ENCODE results near the gene ADGRV1. TPM values are rescaled to one million over a fixed set of nuclear protein-coding genes. Genes with fewer than 3 reads are reported as not detected.

ADGRV1 gene
- total RNA-seq, 1 donor from 2014 or later: 18.2 TPM

GRCh38 chr5:91092859-91093783, 534.5 kb downstream of the ADGRV1 start:
- Mint-ChIP-seq H3K9me3 (ENCODE audit: unreplicated experiment) (no peaks in the 10 kb centered on the region), H3K4me1 (ENCODE audit: low read depth, unreplicated experiment) (peaks cover 3% of the 10 kb centered on the region), H3K36me3 (ENCODE audit: unreplicated experiment) (no peaks in the 10 kb centered on the region), H3K4me3 (ENCODE audit: unreplicated experiment) (no peak overlapping the region), H3K27me3 (ENCODE audit: unreplicated experiment) (no peaks in the 10 kb centered on the region), H3K27ac (ENCODE audit: unreplicated experiment) (no peak overlapping the region)
- TF ChIP-seq, protein P1, sequence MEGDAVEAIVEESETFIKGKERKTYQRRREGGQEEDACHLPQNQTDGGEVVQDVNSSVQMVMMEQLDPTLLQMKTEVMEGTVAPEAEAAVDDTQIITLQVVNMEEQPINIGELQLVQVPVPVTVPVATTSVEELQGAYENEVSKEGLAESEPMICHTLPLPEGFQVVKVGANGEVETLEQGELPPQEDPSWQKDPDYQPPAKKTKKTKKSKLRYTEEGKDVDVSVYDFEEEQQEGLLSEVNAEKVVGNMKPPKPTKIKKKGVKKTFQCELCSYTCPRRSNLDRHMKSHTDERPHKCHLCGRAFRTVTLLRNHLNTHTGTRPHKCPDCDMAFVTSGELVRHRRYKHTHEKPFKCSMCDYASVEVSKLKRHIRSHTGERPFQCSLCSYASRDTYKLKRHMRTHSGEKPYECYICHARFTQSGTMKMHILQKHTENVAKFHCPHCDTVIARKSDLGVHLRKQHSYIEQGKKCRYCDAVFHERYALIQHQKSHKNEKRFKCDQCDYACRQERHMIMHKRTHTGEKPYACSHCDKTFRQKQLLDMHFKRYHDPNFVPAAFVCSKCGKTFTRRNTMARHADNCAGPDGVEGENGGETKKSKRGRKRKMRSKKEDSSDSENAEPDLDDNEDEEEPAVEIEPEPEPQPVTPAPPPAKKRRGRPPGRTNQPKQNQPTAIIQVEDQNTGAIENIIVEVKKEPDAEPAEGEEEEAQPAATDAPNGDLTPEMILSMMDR (IDR thresholded peaks at IDR 0.05; ENCODE audit: partially characterized antibody, unreplicated experiment): no peak
- no peak for DNase-seq

DNA sequence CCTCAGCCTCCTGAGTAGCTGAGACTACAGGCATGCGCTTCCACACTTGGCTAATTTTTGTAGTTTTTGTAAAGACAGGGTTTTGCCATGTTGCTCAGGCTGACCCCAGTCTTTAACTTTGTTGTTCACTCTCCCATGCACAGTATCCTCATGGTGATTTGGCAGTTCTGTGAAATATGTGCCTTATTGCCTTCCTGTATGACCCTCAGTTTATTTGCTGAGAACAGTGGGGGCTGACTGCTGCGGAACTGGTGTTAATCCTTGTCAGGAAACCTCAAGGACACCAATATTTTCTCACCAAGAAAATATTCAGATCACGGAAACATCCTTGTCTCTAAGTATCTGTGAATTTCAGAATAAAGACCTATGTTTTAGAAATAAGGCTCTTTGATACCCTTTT, 536.7 kb downstream of the ADGRV1 start:
- no peaks in the 10 kb centered on the region for H3K36me3 Mint-ChIP-seq (ENCODE audit: unreplicated experiment)
- no peak for DNase-seq
- H3K4me1 Mint-ChIP-seq (ENCODE audit: low read depth, unreplicated experiment): peaks cover 3% of the 10 kb centered on the region
- no peak overlapping the region for H3K4me3 Mint-ChIP-seq (ENCODE audit: unreplicated experiment)
- TF ChIP-seq, protein P1 (IDR thresholded peaks at IDR 0.05; ENCODE audit: partially characterized antibody, unreplicated experiment): no peak
- H3K27me3 Mint-ChIP-seq (ENCODE audit: unreplicated experiment): no peaks in the 10 kb centered on the region
- H3K27ac Mint-ChIP-seq (ENCODE audit: unreplicated experiment): no peak overlapping the region
- H3K9me3 Mint-ChIP-seq (ENCODE audit: unreplicated experiment): no peaks in the 10 kb centered on the region

GRCh38 chr5:91095786-91096385, 537.3 kb downstream of the ADGRV1 start:
- Mint-ChIP-seq H3K9me3 (ENCODE audit: unreplicated experiment) (no peaks in the 10 kb centered on the region), H3K4me3 (ENCODE audit: unreplicated experiment) (no peak overlapping the region), H3K36me3 (ENCODE audit: unreplicated experiment) (no peaks in the 10 kb centered on the region), H3K27me3 (ENCODE audit: unreplicated experiment) (no peaks in the 10 kb centered on the region), H3K27ac (ENCODE audit: unreplicated experiment) (no peak overlapping the region), H3K4me1 (ENCODE audit: low read depth, unreplicated experiment) (peaks cover 3% of the 10 kb centered on the region)
- TF ChIP-seq, protein P1 (IDR thresholded peaks at IDR 0.05; ENCODE audit: partially characterized antibody, unreplicated experiment): no peak
- DNase-seq: no peak

GRCh38 chr5:91098541-91098940, 539.9 kb downstream of the ADGRV1 start:
- Mint-ChIP-seq H3K36me3 (ENCODE audit: unreplicated experiment) (no peaks in the 10 kb centered on the region), H3K4me3 (ENCODE audit: unreplicated experiment) (no peak overlapping the region), H3K4me1 (ENCODE audit: low read depth, unreplicated experiment) (peaks cover 3% of the 10 kb centered on the region), H3K9me3 (ENCODE audit: unreplicated experiment) (no peaks in the 10 kb centered on the region), H3K27ac (ENCODE audit: unreplicated experiment) (no peak overlapping the region), H3K27me3 (ENCODE audit: unreplicated experiment) (no peaks in the 10 kb centered on the region)
- no peak for DNase-seq
- TF ChIP-seq, protein P1 (IDR thresholded peaks at IDR 0.05; ENCODE audit: partially characterized antibody, unreplicated experiment): no peak

Measured in glutamatergic neuron (in vitro differentiated cells).